Neuronal stem cell (in vitro differentiated cells): Measurements from ENCODE around the gene ABLIM1.

Source experiments
- DNase-seq: peaks from one replicate; pipeline ENCODE4 v3.0.0-alpha.2; 2013; ENCODE audit warnings: low spot score
- H2AFZ ChIP-seq: one replicate; pipeline ENCODE4 v1.6.1; 2013; ENCODE audit warnings: mild to moderate bottlenecking, low read length, inconsistent platforms
- H2AK5ac ChIP-seq: 2 replicates; pipeline ENCODE4 v1.6.1; 2013; ENCODE audit warnings: low read depth, mild to moderate bottlenecking, inconsistent platforms, low read length, moderate library complexity, mixed read lengths
- H2BK120ac ChIP-seq: 2 replicates; pipeline ENCODE4 v1.6.1; 2013; ENCODE audit warnings: low read depth, mild to moderate bottlenecking, inconsistent platforms, low read length, moderate library complexity, mixed read lengths
- H2BK12ac ChIP-seq: one replicate; pipeline ENCODE4 v1.6.1; 2013; ENCODE audit warnings: low read length, inconsistent platforms
- H2BK15ac ChIP-seq: 2 replicates; pipeline ENCODE4 v1.6.1; 2013; ENCODE audit warnings: mild to moderate bottlenecking, low read length, inconsistent platforms, mixed read lengths
- H2BK5ac ChIP-seq: one replicate; pipeline ENCODE4 v1.6.1; 2013; ENCODE audit warnings: inconsistent platforms, mild to moderate bottlenecking, low read length, moderate library complexity
- H3K14ac ChIP-seq: one replicate; pipeline ENCODE4 v1.6.1; 2013; ENCODE audit warnings: low read length, inconsistent platforms
- H3K18ac ChIP-seq: 2 replicates; pipeline ENCODE4 v1.6.1; 2013; ENCODE audit warnings: low read length, inconsistent platforms
- H3K23ac ChIP-seq: 2 replicates; pipeline ENCODE4 v1.6.1; 2013; ENCODE audit warnings: low read depth, mild to moderate bottlenecking, mixed read lengths, low read length, inconsistent platforms; ENCODE audit not compliant: poor library complexity
- H3K27ac ChIP-seq: replicated peaks from 3 replicates; pipeline ENCODE4 v1.5.1; 2013; ENCODE audit warnings: low read length, inconsistent platforms
- H3K27me3 ChIP-seq, 3 experiments: 2 replicates each; pipeline ENCODE4 v1.6.1; 2013; ENCODE audit warnings: low read length in 3 of 3, mild to moderate bottlenecking in 2 of 3, inconsistent platforms in 1 of 3, low read depth in 1 of 3, mixed read lengths in 1 of 3, moderate library complexity in 1 of 3; ENCODE audit not compliant: control insufficient read depth in 3 of 3, insufficient read depth in 3 of 3
- H3K36me3 ChIP-seq, 2 donors: replicated peaks in 1 of 2; 2 replicates each; pipeline ENCODE4 v1.6.1; 2013; ENCODE audit warnings: low read length in 2 of 2; ENCODE audit not compliant: control insufficient read depth in 2 of 2, insufficient read depth in 2 of 2
- H3K4ac ChIP-seq: 2 replicates; pipeline ENCODE4 v1.6.1; 2013; ENCODE audit warnings: inconsistent platforms, mild to moderate bottlenecking, low read length, moderate library complexity
- H3K4me1 ChIP-seq, 2 donors: 1 replicate in 1 of 2; 2 replicates in 1 of 2; pipeline ENCODE4 v1.6.1; 2013; ENCODE audit warnings: low read length in 2 of 2, low read depth in 1 of 2; ENCODE audit not compliant: control insufficient read depth in 2 of 2, insufficient read depth in 1 of 2
- H3K4me2 ChIP-seq: one replicate; pipeline ENCODE4 v1.6.1; 2013; ENCODE audit warnings: mild to moderate bottlenecking, low read length, inconsistent platforms; ENCODE audit not compliant: insufficient read depth, poor library complexity, severe bottlenecking
- H3K4me3 ChIP-seq, 2 donors: 2 replicates each; pipeline ENCODE4 v1.5.1; 2013; ENCODE audit warnings: low read length in 2 of 2, mild to moderate bottlenecking in 2 of 2, inconsistent platforms in 1 of 2, moderate library complexity in 1 of 2
- H3K79me1 ChIP-seq: one replicate; pipeline ENCODE4 v1.6.1; 2013; ENCODE audit warnings: low read depth, mild to moderate bottlenecking, inconsistent platforms, low read length, moderate library complexity
- H3K9ac ChIP-seq: one replicate; pipeline ENCODE4 v1.6.1; 2013; ENCODE audit warnings: mild to moderate bottlenecking, low read depth, low read length, inconsistent platforms; ENCODE audit not compliant: poor library complexity
- H3K9me3 ChIP-seq, 2 donors: replicated peaks in 1 of 2; 2 replicates each; pipeline versions ENCODE3 to v1.6.1; 2013; ENCODE audit warnings: low read length in 2 of 2, mild to moderate bottlenecking in 2 of 2, inconsistent platforms in 1 of 2, low read depth in 1 of 2, mixed read lengths in 1 of 2, moderate library complexity in 1 of 2; ENCODE audit not compliant: control insufficient read depth in 2 of 2, insufficient read depth in 1 of 2
- H4K8ac ChIP-seq: one replicate; pipeline ENCODE4 v1.6.1; 2013; ENCODE audit warnings: low read depth, mild to moderate bottlenecking, inconsistent platforms, low read length, moderate library complexity
- H4K91ac ChIP-seq: one replicate; pipeline ENCODE4 v1.6.1; 2013; ENCODE audit warnings: low read length, low read depth, mild to moderate bottlenecking, inconsistent platforms; ENCODE audit not compliant: poor library complexity
- WGBS, 2 donors: extraction: QIAGEN DNeasy Blood & Tissue Kit; methylation state at CpG; one replicate each; pipeline ENCODE4 v1.1.7; 2013; ENCODE audit warnings: missing lambda C conversion rate in 2 of 2, mixed read lengths in 1 of 2; ENCODE audit not compliant: insufficient read length in 2 of 2, insufficient replicate concordance in 1 of 2; ENCODE audit errors: extremely low coverage in 2 of 2; 5-methylcytosine and 5-hydroxymethylcytosine counted together

ABLIM1 gene

GRCh38 chr10:114566064-114566463 lies 92.0 kb downstream of the ABLIM1 start:
- Histone ChIP-seq H2BK12ac (no peak overlapping the region), H3K36me3 (no peaks in the 10 kb centered on the region), H2BK120ac (no peak overlapping the region), H2BK15ac (no peak overlapping the region), H4K91ac (no peak overlapping the region), H2AK5ac (no peak overlapping the region), H3K79me1 (no peaks in the 10 kb centered on the region), H3K4ac (no peak overlapping the region), H3K14ac (no peak overlapping the region), H3K4me3 (no peak overlapping the region), H2BK5ac (no peak overlapping the region), H3K18ac (no peak overlapping the region), H3K4me1 (no peaks in the 10 kb centered on the region), H3K9ac (no peak overlapping the region), H3K4me2 (no peak overlapping the region), H4K8ac (no peak overlapping the region), H2AFZ (no peak overlapping the region), H3K23ac (no peak overlapping the region), H3K27me3 (no peaks in the 10 kb centered on the region), H3K27ac (no peak overlapping the region), H3K9me3 (no peaks in the 10 kb centered on the region)
- no peak for DNase-seq
- no CpG with 5 or more reads among the region's 7 CpGs for WGBS, 2 donors

- no peak overlapping the region for H2AK5ac ChIP-seq
- no peaks in the 10 kb centered on the region for H3K4me1 ChIP-seq
- H3K36me3 ChIP-seq = no peaks in the 10 kb centered on the region
- no peaks in the 10 kb centered on the region for H3K27me3 ChIP-seq
- no peak overlapping the region for H3K23ac ChIP-seq
- H2BK12ac ChIP-seq = no peak overlapping the region
- H3K18ac ChIP-seq = no peak overlapping the region
- H3K79me1 ChIP-seq = no peaks in the 10 kb centered on the region
- no peak overlapping the region for H4K91ac ChIP-seq
- no peak overlapping the region for H2BK120ac ChIP-seq
- H3K14ac ChIP-seq = no peak overlapping the region
- H2BK15ac ChIP-seq = no peak overlapping the region
- no peak overlapping the region for H3K9ac ChIP-seq
- no peak overlapping the region for H2AFZ ChIP-seq
- no peak overlapping the region for H3K4me2 ChIP-seq
- H3K4me3 ChIP-seq = no peak overlapping the region
- no peak for DNase-seq
- H3K27ac ChIP-seq = no peak overlapping the region
- no peak overlapping the region for H2BK5ac ChIP-seq
- no peak overlapping the region for H3K4ac ChIP-seq
- no peaks in the 10 kb centered on the region for H3K9me3 ChIP-seq
- no peak overlapping the region for H4K8ac ChIP-seq
Observed at GRCh38 chr10:114565066-114565465, 93.0 kb downstream of the ABLIM1 start.

- H2BK5ac ChIP-seq = no peak overlapping the region
- H3K4me1 ChIP-seq = no peaks in the 10 kb centered on the region
- H2BK15ac ChIP-seq = no peak overlapping the region
- H4K8ac ChIP-seq = no peak overlapping the region
- H3K36me3 ChIP-seq = no peaks in the 10 kb centered on the region
- no peak overlapping the region for H3K18ac ChIP-seq
- H3K4me2 ChIP-seq = no peak overlapping the region
- no peak overlapping the region for H3K9ac ChIP-seq
- H3K27ac ChIP-seq = no peak overlapping the region
- peaks cover 2 to 12% of the 10 kb centered on the region in 2 donors for H3K9me3 ChIP-seq
- no peak overlapping the region for H2BK120ac ChIP-seq
- H3K4ac ChIP-seq = no peak overlapping the region
- H2AFZ ChIP-seq = no peak overlapping the region
- H4K91ac ChIP-seq = no peak overlapping the region
- H2BK12ac ChIP-seq = no peak overlapping the region
- no CpG with 5 or more reads among the region's 7 CpGs for WGBS, 2 donors
- no peak for DNase-seq
- H3K27me3 ChIP-seq = no peaks in the 10 kb centered on the region
- H3K23ac ChIP-seq = no peak overlapping the region
- no peak overlapping the region for H2AK5ac ChIP-seq
- no peaks in the 10 kb centered on the region for H3K79me1 ChIP-seq
- no peak overlapping the region for H3K14ac ChIP-seq
- no peak overlapping the region for H3K4me3 ChIP-seq
Observed at GRCh38 chr10:114561008-114561523, 97.0 kb downstream of the ABLIM1 start.

GRCh38 chr10:114560144-114560543 lies 97.9 kb downstream of the ABLIM1 start:
- no peak overlapping the region for H4K8ac ChIP-seq
- H3K36me3 ChIP-seq = no peaks in the 10 kb centered on the region
- no peak overlapping the region for H3K23ac ChIP-seq
- no peak overlapping the region for H3K4me2 ChIP-seq
- H2BK12ac ChIP-seq = no peak overlapping the region
- peaks cover 2 to 12% of the 10 kb centered on the region in 2 donors for H3K9me3 ChIP-seq
- no peaks in the 10 kb centered on the region for H3K27me3 ChIP-seq
- no peak overlapping the region for H2AFZ ChIP-seq
- H2BK15ac ChIP-seq = no peak overlapping the region
- DNase-seq = no peak
- H2BK5ac ChIP-seq = no peak overlapping the region
- H3K14ac ChIP-seq = no peak overlapping the region
- no peak overlapping the region for H3K27ac ChIP-seq
- H3K18ac ChIP-seq = no peak overlapping the region
- H4K91ac ChIP-seq = no peak overlapping the region
- no peaks in the 10 kb centered on the region for H3K79me1 ChIP-seq
- no CpG with 5 or more reads among the region's 5 CpGs for WGBS, 2 donors
- no peak overlapping the region for H2AK5ac ChIP-seq
- no peak overlapping the region for H3K9ac ChIP-seq
- no peak overlapping the region for H3K4ac ChIP-seq
- H2BK120ac ChIP-seq = no peak overlapping the region
- no peak overlapping the region for H3K4me3 ChIP-seq
- no peaks in the 10 kb centered on the region for H3K4me1 ChIP-seq
